Measurements from ENCODE around the gene CDK11A. TPM values are rescaled to one million over a fixed set of nuclear protein-coding genes. Genes with fewer than 3 reads are reported as not detected.
A peak's percentile ranks its signal among the peaks of the same experiment; 100 is the strongest.
"Not testable (repeated sequence)": the region's sequence is repeated elsewhere in the genome, so short reads cannot be mapped to it uniquely, and the experiment has no call there.

CDK11A gene
- total RNA-seq, 1 donor from 2014 or later: 26.0 TPM

GRCh38 chr1:1697358-1698183 is 26.6 kb downstream of the CDK11A start:
- H3K4me1 Mint-ChIP-seq (ENCODE audit: low read depth); H3K27ac Mint-ChIP-seq (ENCODE audit: unreplicated experiment); H3K36me3 Mint-ChIP-seq (ENCODE audit: low read depth); H3K4me3 Mint-ChIP-seq (ENCODE audit: unreplicated experiment); H3K27me3 Mint-ChIP-seq (ENCODE audit: low read depth); H3K9me3 Mint-ChIP-seq (ENCODE audit: low read depth): not testable (repeated sequence)
- DNase-seq (ENCODE audit: low spot score): peak; percentile 70

GRCh38 chr1:1696431-1697357 is 27.5 kb downstream of the CDK11A start:
- not testable (repeated sequence) for H3K4me3 Mint-ChIP-seq (ENCODE audit: unreplicated experiment); H3K36me3 Mint-ChIP-seq (ENCODE audit: low read depth); H3K4me1 Mint-ChIP-seq (ENCODE audit: low read depth)

GRCh38 chr1:1692714-1693647 is 31.2 kb downstream of the CDK11A start, which contains the start of gene SLC35E2B:
Gene SLC35E2B (minus strand): TSS chr1:1692795. CDS start chr1:1676699, 16,096 bp downstream.
- H3K27me3 Mint-ChIP-seq (ENCODE audit: low read depth); H3K36me3 Mint-ChIP-seq (ENCODE audit: low read depth); H3K9me3 Mint-ChIP-seq (ENCODE audit: low read depth); H3K4me1 Mint-ChIP-seq (ENCODE audit: low read depth): not testable (repeated sequence)
- H3K4me3 Mint-ChIP-seq (ENCODE audit: unreplicated experiment): peak within 1 kb of the TSS; percentile 65
- DNase-seq (ENCODE audit: low spot score): peak; percentile 96
- H3K27ac Mint-ChIP-seq (ENCODE audit: unreplicated experiment): peak within 1 kb of the TSS; percentile 92

More at GRCh38 chr1:1696431-1697357, 27.5 kb downstream of the CDK11A start:
- H3K27ac Mint-ChIP-seq (ENCODE audit: unreplicated experiment); H3K27me3 Mint-ChIP-seq (ENCODE audit: low read depth); H3K9me3 Mint-ChIP-seq (ENCODE audit: low read depth): not testable (repeated sequence)
- peak; percentile 72 for DNase-seq (ENCODE audit: low spot score)

GRCh38 chr1:1692324-1692713 is 31.8 kb downstream of the CDK11A start:
- H3K9me3 Mint-ChIP-seq (ENCODE audit: low read depth); H3K27ac Mint-ChIP-seq (ENCODE audit: unreplicated experiment); H3K36me3 Mint-ChIP-seq (ENCODE audit: low read depth); H3K27me3 Mint-ChIP-seq (ENCODE audit: low read depth); H3K4me1 Mint-ChIP-seq (ENCODE audit: low read depth): not testable (repeated sequence)
- DNase-seq (ENCODE audit: low spot score): peak; percentile 68
- H3K4me3 Mint-ChIP-seq (ENCODE audit: unreplicated experiment): peak overlapping the region; percentile 65

- not testable (repeated sequence) for H3K9me3 Mint-ChIP-seq (ENCODE audit: low read depth); H3K27me3 Mint-ChIP-seq (ENCODE audit: low read depth); H3K4me3 Mint-ChIP-seq (ENCODE audit: unreplicated experiment); H3K27ac Mint-ChIP-seq (ENCODE audit: unreplicated experiment); H3K36me3 Mint-ChIP-seq (ENCODE audit: low read depth); DNase-seq (ENCODE audit: low spot score)
- H3K4me1 Mint-ChIP-seq (ENCODE audit: low read depth): peaks cover 17% of the 10 kb centered on the region
These were observed 32.7 kb downstream of the CDK11A start for GRCh38 chr1:1691443-1691842.

- H3K36me3 Mint-ChIP-seq (ENCODE audit: low read depth); H3K4me3 Mint-ChIP-seq (ENCODE audit: unreplicated experiment); H3K27me3 Mint-ChIP-seq (ENCODE audit: low read depth); H3K9me3 Mint-ChIP-seq (ENCODE audit: low read depth); H3K27ac Mint-ChIP-seq (ENCODE audit: unreplicated experiment); DNase-seq (ENCODE audit: low spot score): not testable (repeated sequence)
- H3K4me1 Mint-ChIP-seq (ENCODE audit: low read depth): peaks cover 28% of the 10 kb centered on the region
These were observed 34.6 kb downstream of the CDK11A start for GRCh38 chr1:1689526-1689925.

GRCh38 chr1:1687846-1688245 is 36.3 kb downstream of the CDK11A start:
- Mint-ChIP-seq H3K27me3 (ENCODE audit: low read depth) (no peaks in the 10 kb centered on the region), H3K27ac (ENCODE audit: unreplicated experiment) (peak overlapping the region; percentile 99), H3K36me3 (ENCODE audit: low read depth) (peaks cover 1% of the 10 kb centered on the region), H3K4me3 (ENCODE audit: unreplicated experiment) (no peak overlapping the region), H3K9me3 (ENCODE audit: low read depth) (no peaks in the 10 kb centered on the region), H3K4me1 (ENCODE audit: low read depth) (peaks cover 30% of the 10 kb centered on the region)
- TF ChIP-seq CTCF (IDR thresholded peaks at IDR 0.05): no peak
- DNase-seq (ENCODE audit: low spot score): no peak
